ENCODE data around the gene SLBP.

The SLBP gene

GRCh38 chr4:1718095-1718850 lies 6.2 kb upstream of the SLBP start:
- Histone ChIP-seq H3K27me3 (replicated peaks) (no peaks in the 10 kb centered on the region), H3K27ac (no peak overlapping the region), H3K4me3 (ENCODE audit: low read depth, low read length) (no peak overlapping the region), H3K36me3 (replicated peaks) (no peaks in the 10 kb centered on the region)
- DNase-seq: no peak
- in situ Hi-C loops (cut with HindIII; ENCODE audit: low pct_ligation_motif_present, low sequenced_read_pairs): no loop called here
- no peak for TF ChIP-seq CTCF (IDR thresholded peaks at IDR 0.05; ENCODE audit: low read depth, low read length, missing control alignments)

- H3K27ac ChIP-seq: no peak overlapping the region
- in situ Hi-C loops (cut with HindIII; ENCODE audit: low pct_ligation_motif_present, low sequenced_read_pairs): no loop called here
- no peak for DNase-seq
- no peak for TF ChIP-seq CTCF (IDR thresholded peaks at IDR 0.05; ENCODE audit: low read depth, low read length, missing control alignments)
- no peak overlapping the region for H3K4me3 ChIP-seq (ENCODE audit: low read depth, low read length)
- H3K36me3 ChIP-seq (replicated peaks): no peaks in the 10 kb centered on the region
- H3K27me3 ChIP-seq (replicated peaks): no peaks in the 10 kb centered on the region
These were observed 5.3 kb upstream of the SLBP start for GRCh38 chr4:1717129-1718094.

- no peaks in the 10 kb centered on the region for H3K27me3 ChIP-seq (replicated peaks)
- no peak for TF ChIP-seq CTCF (IDR thresholded peaks at IDR 0.05; ENCODE audit: low read depth, low read length, missing control alignments)
- no peaks in the 10 kb centered on the region for H3K36me3 ChIP-seq (replicated peaks)
- H3K4me3 ChIP-seq (ENCODE audit: low read depth, low read length): no peak overlapping the region
- no peak for DNase-seq
- in situ Hi-C loops (cut with HindIII; ENCODE audit: low pct_ligation_motif_present, low sequenced_read_pairs): no loop called here
- H3K27ac ChIP-seq: no peak overlapping the region
These were observed 4.2 kb upstream of the SLBP start for GRCh38 chr4:1716065-1716945.

GRCh38 chr4:1715002-1715758 lies 3.1 kb upstream of the SLBP start:
- Histone ChIP-seq H3K36me3 (replicated peaks) (peaks cover under 1% of the 10 kb centered on the region), H3K27ac (no peak overlapping the region), H3K27me3 (replicated peaks) (no peaks in the 10 kb centered on the region), H3K4me3 (ENCODE audit: low read depth, low read length) (no peak overlapping the region)
- in situ Hi-C loops (cut with HindIII; ENCODE audit: low pct_ligation_motif_present, low sequenced_read_pairs): no loop called here
- no peak for TF ChIP-seq CTCF (IDR thresholded peaks at IDR 0.05; ENCODE audit: low read depth, low read length, missing control alignments)
- DNase-seq: no peak
